ENCODE data around the gene OR7A5. TPM values are rescaled to one million over a fixed set of nuclear protein-coding genes. Genes with fewer than 3 reads are reported as not detected.

OR7A5 gene
- total RNA-seq, 1 experiment from 2014 or later, result not detected

GRCh38 chr19:14837391-14837790 is 2.4 kb upstream of the OR7A5 start:
- H3K18ac ChIP-seq (ENCODE audit: insufficient read length, low read depth, low read length), result no peak overlapping the region
- 0 out of 2 replicates have a peak, but pooled peaks cover 4% of the 10 kb centered on the region for H3K4me1 ChIP-seq (ENCODE audit: insufficient read depth, low read length)
- H3K79me2 ChIP-seq (ENCODE audit: insufficient read depth, low read length), result no peaks in the 10 kb centered on the region
- H3K4me1 Mint-ChIP-seq, result no peaks in the 10 kb centered on the region
- H2BK12ac ChIP-seq (ENCODE audit: insufficient read length, low read depth, low read length), result no peak overlapping the region
- H3K36me3 Mint-ChIP-seq (ENCODE audit: insufficient read depth in 1 of 3, low read depth in 3 of 3), result peaks cover 0 to 10% (median 2%) of the 10 kb centered on the region in 3 experiments; a peak in 5 of 7 replicates
- no peak overlapping the region for H3K4me2 ChIP-seq (ENCODE audit: insufficient read depth, insufficient read length, low read length)
- H3K9me3 ChIP-seq (ENCODE audit: control insufficient read depth, low read depth, low read length), result no peaks in the 10 kb centered on the region
- no peak overlapping the region for H2BK120ac ChIP-seq (ENCODE audit: low read depth, low read length, poor library complexity, severe bottlenecking)
- no peak overlapping the region for H3K4me3 Mint-ChIP-seq
- no peak overlapping the region for H3K9ac ChIP-seq (ENCODE audit: extremely low read depth, insufficient read length, low read length)
- H3K79me1 ChIP-seq (ENCODE audit: insufficient read depth, low read depth, low read length, poor library complexity, severe bottlenecking), result no peaks in the 10 kb centered on the region
- no peaks in the 10 kb centered on the region for H3K27me3 Mint-ChIP-seq (ENCODE audit: low read depth)
- no peak overlapping the region for H3K27ac Mint-ChIP-seq
- no peak overlapping the region for H4K91ac ChIP-seq (ENCODE audit: insufficient read length, low read depth, low read length)
- H3K56ac ChIP-seq (ENCODE audit: insufficient read length, low read depth, low read length), result no peak overlapping the region
- H2BK5ac ChIP-seq (ENCODE audit: insufficient read length, low read length), result no peak overlapping the region
- DNase-seq, result no peak
- no peak overlapping the region for H4K8ac ChIP-seq (replicated peaks; ENCODE audit: insufficient read length, low read depth, low read length)
- H2AFZ ChIP-seq (ENCODE audit: low read length), result no peak overlapping the region
- H4K20me1 ChIP-seq (ENCODE audit: control insufficient read depth, insufficient read depth, insufficient read length), result no peaks in the 10 kb centered on the region
- H2AK5ac ChIP-seq (ENCODE audit: insufficient read length, low read length), result no peak overlapping the region
- no peak for TF ChIP-seq CTCF (conservative IDR thresholded peaks at IDR 0.05)
- no peak overlapping the region for H3K4ac ChIP-seq (ENCODE audit: low read depth, low read length)
- H3K23ac ChIP-seq (ENCODE audit: insufficient read length, low read depth, low read length), result no peak overlapping the region
- no peak overlapping the region for H3K14ac ChIP-seq (ENCODE audit: insufficient read depth, low read length)
- no peaks in the 10 kb centered on the region for H3K23me2 ChIP-seq (ENCODE audit: insufficient read length, low read depth, low read length, poor library complexity, severe bottlenecking)
- H3K27ac ChIP-seq (ENCODE audit: insufficient read length, low read depth, low read length), result no peak overlapping the region
- H2BK15ac ChIP-seq (ENCODE audit: low read depth, low read length), result no peak overlapping the region
- no peaks in the 10 kb centered on the region for H3K27me3 ChIP-seq (ENCODE audit: insufficient read depth, low read length)
- WGBS (ENCODE audit: extremely low coverage, insufficient read length, low lambda C conversion rate), result no CpG with 5 or more reads among the region's 4 CpGs
- H3K9me3 Mint-ChIP-seq, result peaks cover 40 to 93% of the 10 kb centered on the region in 2 experiments
- H2BK20ac ChIP-seq (ENCODE audit: low read depth, low read length, poor library complexity, severe bottlenecking), result no peak overlapping the region
- H3T11ph ChIP-seq (ENCODE audit: low read length), result no peak overlapping the region
- H4K5ac ChIP-seq (ENCODE audit: insufficient read length, low read depth, low read length), result no peak overlapping the region

Measured in H9 (cell line).